Coronary artery (tissue), 2 donors: ENCODE data around the gene CRTC2.

Experiments used
- DNase-seq: peaks from one replicate; pipeline ENCODE4 v3.0.0-alpha.2; 2017; ENCODE audit warnings: low spot score
- H3K27ac ChIP-seq, 2 donors: fragments of 200-600 bp; sonication (generic); one replicate each; pipeline ENCODE4 v1.5.1; 2016 to 2019
- H3K4me3 ChIP-seq: fragments of 200-600 bp; sonication (generic); 2 replicates; pipeline ENCODE4 v1.5.1; 2016; ENCODE audit warnings: mild to moderate bottlenecking, moderate library complexity
- TF ChIP-seq, protein P1 (sequence below): fragments of 200-600 bp; sonication (generic); IDR thresholded peaks from one replicate; pipeline ENCODE4 v1.5.1; 2019; ENCODE audit warnings: antibody characterized with exemption

CRTC2 gene

DNA sequence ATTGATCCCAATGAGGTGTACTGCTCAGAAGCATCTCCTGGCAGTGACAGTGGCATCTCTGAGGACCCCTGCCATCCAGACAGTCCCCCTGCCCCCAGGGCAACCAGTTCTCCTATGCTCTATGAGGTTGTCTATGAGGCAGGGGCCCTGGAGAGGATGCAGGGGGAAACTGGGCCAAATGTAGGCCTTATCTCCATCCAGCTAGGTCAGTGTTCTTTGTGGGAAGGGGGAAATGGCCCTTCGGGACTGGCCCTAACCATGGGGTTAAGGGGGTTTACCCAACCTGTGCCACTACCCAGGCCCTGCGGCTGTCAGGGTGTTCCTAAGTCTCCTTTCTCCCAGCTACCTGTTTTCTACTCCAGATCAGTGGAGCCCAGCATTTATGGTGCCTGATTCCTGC is 10.6 kb upstream of the CRTC2 start:
- Histone ChIP-seq H3K27ac (no peak overlapping the region), H3K4me3 (peak overlapping the region; percentile 76)
- TF ChIP-seq, protein P1, sequence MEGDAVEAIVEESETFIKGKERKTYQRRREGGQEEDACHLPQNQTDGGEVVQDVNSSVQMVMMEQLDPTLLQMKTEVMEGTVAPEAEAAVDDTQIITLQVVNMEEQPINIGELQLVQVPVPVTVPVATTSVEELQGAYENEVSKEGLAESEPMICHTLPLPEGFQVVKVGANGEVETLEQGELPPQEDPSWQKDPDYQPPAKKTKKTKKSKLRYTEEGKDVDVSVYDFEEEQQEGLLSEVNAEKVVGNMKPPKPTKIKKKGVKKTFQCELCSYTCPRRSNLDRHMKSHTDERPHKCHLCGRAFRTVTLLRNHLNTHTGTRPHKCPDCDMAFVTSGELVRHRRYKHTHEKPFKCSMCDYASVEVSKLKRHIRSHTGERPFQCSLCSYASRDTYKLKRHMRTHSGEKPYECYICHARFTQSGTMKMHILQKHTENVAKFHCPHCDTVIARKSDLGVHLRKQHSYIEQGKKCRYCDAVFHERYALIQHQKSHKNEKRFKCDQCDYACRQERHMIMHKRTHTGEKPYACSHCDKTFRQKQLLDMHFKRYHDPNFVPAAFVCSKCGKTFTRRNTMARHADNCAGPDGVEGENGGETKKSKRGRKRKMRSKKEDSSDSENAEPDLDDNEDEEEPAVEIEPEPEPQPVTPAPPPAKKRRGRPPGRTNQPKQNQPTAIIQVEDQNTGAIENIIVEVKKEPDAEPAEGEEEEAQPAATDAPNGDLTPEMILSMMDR: no peak
- DNase-seq: no peak

DNA sequence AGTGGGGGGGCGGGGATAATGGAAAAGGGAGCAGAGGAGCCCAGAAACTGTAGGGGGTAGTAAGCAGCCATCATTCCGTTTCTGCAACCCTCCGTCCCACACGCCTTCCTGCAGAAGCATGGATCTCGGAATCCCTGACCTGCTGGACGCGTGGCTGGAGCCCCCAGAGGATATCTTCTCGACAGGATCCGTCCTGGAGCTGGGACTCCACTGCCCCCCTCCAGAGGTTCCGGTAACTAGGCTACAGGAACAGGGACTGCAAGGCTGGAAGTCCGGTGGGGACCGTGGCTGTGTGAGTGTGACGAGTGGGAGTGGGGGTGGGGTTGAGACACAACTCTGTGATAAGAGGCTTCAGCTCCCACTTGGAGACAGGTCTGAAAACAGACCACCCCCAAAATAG is 10.0 kb upstream of the CRTC2 start:
- Histone ChIP-seq H3K4me3 (peak overlapping the region; percentile 76), H3K27ac (peak overlapping the region in 1 of 2 donors; percentile 88)
- TF ChIP-seq, protein P1: no peak
- no peak for DNase-seq

DNA sequence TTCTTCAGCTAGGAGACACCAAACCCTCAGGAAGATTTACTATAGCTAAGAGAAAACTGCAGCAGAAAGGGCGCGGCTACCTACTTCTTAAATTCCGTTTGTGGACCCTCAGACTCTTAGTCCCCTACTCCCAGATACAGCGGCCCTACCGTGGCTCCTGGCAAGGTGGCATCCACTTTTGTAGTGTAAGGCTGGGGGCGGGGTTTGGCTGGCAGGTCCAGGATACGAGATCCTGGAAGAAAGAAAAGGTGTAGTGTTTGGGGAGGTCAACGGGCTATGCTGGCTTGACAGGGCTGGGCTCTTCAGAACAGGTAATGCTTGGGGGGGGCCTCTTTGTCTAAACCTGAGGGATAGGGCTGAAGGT is 9.6 kb upstream of the CRTC2 start:
- Histone ChIP-seq H3K4me3 (peak overlapping the region; percentile 76), H3K27ac (peak overlapping the region in 1 of 2 donors; percentile 88)
- TF ChIP-seq, protein P1: no peak
- DNase-seq: no peak

DNA sequence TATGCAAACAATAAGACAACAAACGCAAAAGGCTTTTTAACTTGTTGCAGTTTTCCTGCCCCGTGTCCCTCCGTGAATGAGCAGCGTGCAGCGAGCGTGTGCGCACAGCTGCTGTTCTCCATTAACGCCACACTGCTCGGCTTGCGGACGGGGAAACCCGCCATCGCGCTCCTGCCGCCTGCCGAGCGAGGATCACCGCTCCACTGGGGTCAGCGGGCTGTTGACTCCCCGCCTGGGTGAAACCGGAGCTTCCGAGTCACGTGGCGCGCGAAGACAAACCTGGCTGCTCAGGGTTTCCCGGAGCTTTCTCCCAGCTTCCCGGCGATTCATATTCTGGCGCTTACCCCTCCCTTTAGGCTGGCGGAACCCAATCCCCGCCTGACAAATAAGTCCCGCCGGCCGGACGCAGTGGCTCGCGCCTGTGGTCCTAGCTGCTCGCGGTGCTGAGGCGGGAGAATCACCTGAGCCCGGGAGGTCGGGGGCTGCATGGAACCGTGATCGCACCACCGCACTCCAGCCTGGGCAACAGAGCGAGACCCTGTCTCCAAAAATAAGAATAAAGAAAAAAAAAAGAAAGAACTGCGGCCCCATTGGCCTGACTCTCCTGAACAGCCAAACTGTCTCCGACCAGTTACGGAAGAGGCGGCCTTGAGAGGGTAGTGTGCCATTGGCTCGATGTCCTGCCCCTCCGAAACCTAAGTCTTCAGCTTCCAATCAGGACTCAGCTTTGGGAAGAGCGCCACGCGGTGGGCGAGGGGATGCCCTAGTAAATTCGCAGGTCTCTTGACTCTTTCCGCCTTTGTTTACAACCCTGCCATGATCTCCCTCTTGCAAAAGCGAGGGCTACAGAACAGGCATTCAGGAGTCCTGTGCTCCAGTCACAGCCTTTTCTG is 8.9 kb upstream of the CRTC2 start, which contains the start of gene CREB3L4:
Gene CREB3L4 (plus strand): TSS at position 796 of the 893 bp plus-strand sequence. CDS start 624 bp downstream, outside the sequence.
- TF ChIP-seq, protein P1: no peak
- peak within 1 kb of the TSS; percentile 76 for H3K4me3 ChIP-seq
- peak within 1 kb of the TSS; percentile 62 to 88 for H3K27ac ChIP-seq
- peak; percentile 96 for DNase-seq

DNA sequence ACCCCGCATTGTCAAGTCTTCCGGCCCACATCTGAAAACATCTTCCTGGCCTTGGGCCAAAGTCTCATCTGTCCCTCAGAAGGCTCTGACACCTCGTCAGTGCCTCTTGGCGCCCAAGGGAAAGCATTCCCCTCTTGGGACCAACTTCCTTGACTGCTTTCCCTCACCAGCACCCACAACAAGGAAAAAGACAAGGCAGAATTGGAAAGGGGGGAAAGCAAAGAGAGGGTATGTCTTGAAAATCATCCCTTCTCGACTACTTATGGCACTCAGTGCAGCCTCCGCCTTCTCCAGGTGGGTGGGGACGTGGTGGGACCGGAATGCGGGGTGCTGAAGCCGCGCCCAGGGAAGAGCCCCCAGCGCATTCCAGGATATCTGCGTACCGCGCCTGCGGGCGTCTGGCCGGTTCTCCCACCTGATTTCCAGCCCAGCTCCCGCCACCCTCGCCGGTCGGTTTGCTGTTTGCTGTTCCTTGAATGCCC is 5.5 kb upstream of the CRTC2 start:
- Histone ChIP-seq H3K27ac (peak overlapping the region; percentile 93 to 99), H3K4me3 (peak overlapping the region; percentile 77)
- DNase-seq: no peak
- TF ChIP-seq, protein P1: no peak

DNA sequence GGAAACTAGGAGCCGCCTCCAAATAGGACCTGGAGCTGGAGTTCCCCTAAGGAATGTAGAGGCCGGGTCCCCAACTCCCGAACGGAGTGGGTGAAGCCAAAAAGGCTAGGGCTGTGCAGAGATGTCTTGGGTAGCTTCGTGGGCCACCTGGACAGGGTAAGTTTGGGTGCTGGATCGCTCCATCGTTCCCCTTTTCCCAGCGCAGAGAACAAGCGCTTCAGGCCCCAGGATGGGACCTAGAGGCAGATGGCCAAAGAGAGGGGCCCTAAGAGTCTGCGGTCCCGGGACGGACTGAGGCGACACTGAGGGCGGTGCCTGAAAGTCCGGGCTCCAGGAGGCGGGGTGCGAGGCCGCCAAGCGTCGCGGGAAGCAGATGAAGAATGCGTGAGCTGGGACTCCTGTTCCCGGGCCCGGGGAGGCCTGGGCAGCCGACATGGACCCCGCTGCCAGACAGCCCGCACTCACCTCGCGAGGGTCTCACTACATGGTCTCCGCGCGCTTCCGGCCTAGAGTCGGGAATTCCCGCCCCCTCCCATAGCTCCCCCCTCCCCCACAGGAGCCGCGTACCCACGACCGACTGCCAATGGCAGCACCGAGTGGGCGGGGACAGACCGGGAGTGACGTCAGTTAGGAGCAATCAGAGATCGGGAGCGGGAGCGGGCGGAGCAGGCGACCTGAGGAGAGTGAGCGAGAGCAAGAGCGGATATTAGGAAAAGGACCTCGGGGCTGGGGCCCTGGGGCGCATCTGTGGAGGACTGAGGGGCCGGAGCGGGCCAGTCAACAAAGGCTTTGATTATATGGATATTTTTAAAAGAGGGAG is 4.8 kb upstream of the CRTC2 start, which contains the start of gene SLC39A1:
Gene SLC39A1 (minus strand): TSS at position 508 of the 820 bp plus-strand sequence. CDS start 822 bp downstream, outside the sequence.
- H3K27ac ChIP-seq: peak within 1 kb of the TSS; percentile 93 to 99
- TF ChIP-seq, protein P1: no peak
- peak within 1 kb of the TSS; percentile 77 for H3K4me3 ChIP-seq
- peak; percentile 99 for DNase-seq
